Panc1 (cell line): ENCODE results near the gene OR10D3. TPM values are rescaled to one million over a fixed set of nuclear protein-coding genes. Genes with fewer than 3 reads are reported as not detected.
"Not testable (repeated sequence)": the region's sequence is repeated elsewhere in the genome, so short reads cannot be mapped to it uniquely, and the experiment has no call there.

ENCODE experiments used
- ATAC-seq: fragments of 200-7000 bp; cut with Tn5 transposase; 2 replicates; pipeline ENCODE4 v1.9.1; 2020; ENCODE audit warnings: mild to moderate bottlenecking, moderate library complexity
- BruUV-seq: library from RNA; stranded (reverse); fragments of 400-500 nt; replicated peaks from 2 replicates; lab custom pipeline; 2021; lab: Mats Ljungman, UMichigan
- CTCF ChIA-PET: fragments of 300-600 bp; sonication (Branson Sonifier 250); formaldehyde crosslinking; loops from one replicate; lab custom pipeline; 2022; ENCODE audit warnings: antibody characterized with exemption; lab: Charles Lee
- POLR2A ChIA-PET: fragments of 300-600 bp; sonication (Branson Sonifier 250); formaldehyde crosslinking; loops from one replicate; lab custom pipeline; 2022; ENCODE audit warnings: antibody characterized with exemption; lab: Charles Lee
- DNase-seq: peaks from one replicate; pipeline ENCODE4 v3.0.0-alpha.2; 2010; ENCODE audit warnings: low read depth, low spot score
- H3K27ac ChIP-seq: 2 replicates; pipeline ENCODE4 v1.5.1; 2011; ENCODE audit warnings: mild to moderate bottlenecking, low read length, inconsistent platforms
- H3K27me3 ChIP-seq: fragments of 200-500 bp; sonication (Bioruptor generic); 2 replicates; pipeline ENCODE4 v1.6.0; 2014; ENCODE audit warnings: low read length, inconsistent platforms; ENCODE audit not compliant: control insufficient read depth, insufficient read depth
- H3K36me3 ChIP-seq: fragments of 200-500 bp; sonication (Bioruptor generic); 2 replicates; pipeline ENCODE4 v1.5.1; 2014; ENCODE audit warnings: inconsistent platforms, mild to moderate bottlenecking, low read length, moderate library complexity; ENCODE audit not compliant: control insufficient read depth, insufficient read depth
- H3K4me1 ChIP-seq: 2 replicates; pipeline ENCODE4 v1.5.1; 2011; ENCODE audit warnings: inconsistent platforms, mild to moderate bottlenecking, low read length, moderate library complexity; ENCODE audit not compliant: control insufficient read depth, insufficient read depth
- H3K4me3 ChIP-seq, 2 experiments: 2 replicates each; pipeline ENCODE4 v1.5.1; 2011 to 2012; ENCODE audit warnings: low read depth in 2 of 2, low read length in 2 of 2, mild to moderate bottlenecking in 2 of 2, inconsistent platforms in 1 of 2, moderate library complexity in 1 of 2
- H3K9me3 ChIP-seq: fragments of 200-500 bp; sonication (Bioruptor generic); 2 replicates; pipeline ENCODE4 v1.5.1; 2014; ENCODE audit warnings: low read depth, mild to moderate bottlenecking, inconsistent platforms, low read length, moderate library complexity; ENCODE audit not compliant: control insufficient read depth, insufficient read depth
- POLR2AphosphoS5 ChIP-seq: IDR thresholded peaks from 2 replicates; pipeline ENCODE4 v1.6.1; 2012; ENCODE audit warnings: mild to moderate bottlenecking, low read depth, low read length, moderate library complexity
- REST ChIP-seq, 2 experiments: IDR thresholded peaks; 2 replicates each; pipeline ENCODE4 v1.6.1; 2011 to 2012; ENCODE audit warnings: low read depth in 2 of 2, control low read depth in 1 of 2, low read length in 1 of 2, mild to moderate bottlenecking in 1 of 2, moderate library complexity in 1 of 2; ENCODE audit not compliant: insufficient read depth in 1 of 2
- SIN3A ChIP-seq: IDR thresholded peaks from 2 replicates; pipeline ENCODE4 v1.6.1; 2012; ENCODE audit warnings: low read depth, mild to moderate bottlenecking, low read length, moderate library complexity, borderline replicate concordance; ENCODE audit not compliant: insufficient read depth
- TCF7L2 ChIP-seq: IDR thresholded peaks from 2 replicates; pipeline ENCODE4 v1.6.1; 2011; ENCODE audit warnings: mild to moderate bottlenecking, low read depth, low read length, inconsistent platforms
- in situ Hi-C: cut with HindIII; loops from 2 replicates; pipeline ENCODE4 v1.10.0; 2016; ENCODE audit warnings: low sequenced_read_pairs, low pct_unique_long_range_greater_than_20kb
- intact Hi-C: fragments of 100-400 bp; cut with micrococcal nuclease; formaldehyde crosslinking; loops from one replicate; pipeline ENCODE4 v1.10.0; 2022; ENCODE audit not compliant: unreplicated experiment
- total RNA-seq: library from RNA; stranded (reverse); gene quantifications from one replicate; pipeline ENCODE4 v1.2.1, GENCODE V29; 2021; ENCODE audit not compliant: unreplicated experiment
- TF ChIP-seq, protein P1 (sequence below): fragments of 450-650 bp; IDR thresholded peaks from 2 replicates; pipeline ENCODE4 v1.5.1; 2017; ENCODE audit warnings: mild to moderate bottlenecking

The OR10D3 gene
- total RNA-seq, 1 experiment from 2014 or later: not detected

DNA sequence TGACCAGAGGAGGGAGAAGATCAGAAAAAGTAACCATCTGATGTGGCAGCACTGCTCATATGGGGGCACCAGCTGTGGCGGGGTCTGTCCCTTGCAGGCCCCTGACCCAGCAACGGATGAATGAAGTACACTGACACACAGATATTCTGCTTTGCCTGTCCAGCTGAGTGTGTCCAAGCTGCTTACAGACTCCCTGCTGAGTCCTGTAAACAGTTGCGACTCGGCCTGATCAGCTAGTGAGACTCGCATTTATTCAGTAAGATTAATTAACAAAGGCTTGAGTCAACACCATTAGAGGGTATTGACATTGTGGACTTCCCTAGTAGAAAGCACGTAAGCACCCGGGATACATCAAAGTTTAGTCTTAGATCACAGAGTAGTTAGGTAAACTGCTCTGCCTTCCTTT lies 15.3 kb upstream of the OR10D3 start:
- in situ Hi-C loops (no loop called here), intact Hi-C loops (no loop called here)
- Histone ChIP-seq H3K4me1 (no peaks in the 10 kb centered on the region), H3K9me3 (no peaks in the 10 kb centered on the region), H3K27me3 (no peaks in the 10 kb centered on the region), H3K27ac (no peak overlapping the region), H3K4me3 (no peak overlapping the region), H3K36me3 (no peaks in the 10 kb centered on the region)
- ATAC-seq: no peak
- DNase-seq: no peak
- ChIA-PET POLR2A (no interaction called here), CTCF (no interaction called here)
- TF ChIP-seq POLR2AphosphoS5 (no peak), TCF7L2 (no peak), SIN3A (no peak), REST (IDR thresholded peaks at IDR 0.05; ENCODE audit: insufficient read depth in 1 of 2, low read depth in 2 of 2, low read length in 1 of 2) (no peak)
- TF ChIP-seq, protein P1, sequence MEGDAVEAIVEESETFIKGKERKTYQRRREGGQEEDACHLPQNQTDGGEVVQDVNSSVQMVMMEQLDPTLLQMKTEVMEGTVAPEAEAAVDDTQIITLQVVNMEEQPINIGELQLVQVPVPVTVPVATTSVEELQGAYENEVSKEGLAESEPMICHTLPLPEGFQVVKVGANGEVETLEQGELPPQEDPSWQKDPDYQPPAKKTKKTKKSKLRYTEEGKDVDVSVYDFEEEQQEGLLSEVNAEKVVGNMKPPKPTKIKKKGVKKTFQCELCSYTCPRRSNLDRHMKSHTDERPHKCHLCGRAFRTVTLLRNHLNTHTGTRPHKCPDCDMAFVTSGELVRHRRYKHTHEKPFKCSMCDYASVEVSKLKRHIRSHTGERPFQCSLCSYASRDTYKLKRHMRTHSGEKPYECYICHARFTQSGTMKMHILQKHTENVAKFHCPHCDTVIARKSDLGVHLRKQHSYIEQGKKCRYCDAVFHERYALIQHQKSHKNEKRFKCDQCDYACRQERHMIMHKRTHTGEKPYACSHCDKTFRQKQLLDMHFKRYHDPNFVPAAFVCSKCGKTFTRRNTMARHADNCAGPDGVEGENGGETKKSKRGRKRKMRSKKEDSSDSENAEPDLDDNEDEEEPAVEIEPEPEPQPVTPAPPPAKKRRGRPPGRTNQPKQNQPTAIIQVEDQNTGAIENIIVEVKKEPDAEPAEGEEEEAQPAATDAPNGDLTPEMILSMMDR: no peak
- no TSS peak for BruUV-seq

GRCh38 chr11:124168796-124169195 lies 14.3 kb upstream of the OR10D3 start:
- H3K4me3 ChIP-seq: no peak overlapping the region
- BruUV-seq: no TSS peak
- H3K9me3 ChIP-seq: no peaks in the 10 kb centered on the region
- no peak for TF ChIP-seq POLR2AphosphoS5
- TF ChIP-seq, protein P1: no peak
- no peak for TF ChIP-seq SIN3A
- no peak for TF ChIP-seq REST (IDR thresholded peaks at IDR 0.05; ENCODE audit: insufficient read depth in 1 of 2, low read depth in 2 of 2, low read length in 1 of 2)
- TF ChIP-seq TCF7L2: no peak
- H3K27ac ChIP-seq: no peak overlapping the region
- intact Hi-C loops: no loop called here
- no peak for DNase-seq
- H3K27me3 ChIP-seq: no peaks in the 10 kb centered on the region
- in situ Hi-C loops: no loop called here
- CTCF ChIA-PET: no interaction called here
- H3K36me3 ChIP-seq: no peaks in the 10 kb centered on the region
- POLR2A ChIA-PET: no interaction called here
- no peaks in the 10 kb centered on the region for H3K4me1 ChIP-seq
- no peak for ATAC-seq

- POLR2A ChIA-PET, ATAC-seq, H3K27ac ChIP-seq, H3K4me3 ChIP-seq, H3K27me3 ChIP-seq, H3K4me1 ChIP-seq, H3K9me3 ChIP-seq, intact Hi-C loops, BruUV-seq, in situ Hi-C loops, H3K36me3 ChIP-seq, DNase-seq, CTCF ChIA-PET: not testable (repeated sequence)
These were observed 12.8 kb upstream of the OR10D3 start for GRCh38 chr11:124170315-124170714.
